ENCODE results near the gene KCNA2.

DNA sequence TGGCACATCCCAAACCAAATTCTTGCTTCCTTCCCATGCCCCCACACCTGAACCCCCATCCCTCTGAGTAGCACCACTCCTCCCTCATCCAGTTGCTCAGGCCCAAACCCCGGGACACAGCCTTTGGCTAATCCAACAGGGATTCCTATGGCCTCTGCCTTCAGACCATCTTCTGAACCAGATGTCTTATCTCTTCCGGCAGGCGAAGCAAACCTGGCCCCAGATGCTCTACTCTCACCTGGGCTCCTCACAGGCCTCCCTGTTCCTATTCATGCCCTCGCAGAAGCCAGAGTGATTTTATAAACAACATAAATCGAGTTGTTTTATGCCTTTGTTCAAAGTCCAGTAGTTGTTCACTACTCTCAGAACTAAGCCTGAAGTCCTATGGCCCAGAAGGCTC is 12.5 kb upstream of the KCNA2 start:
- TF ChIP-seq POLR2A (IDR thresholded peaks at IDR 0.05; ENCODE audit: low read depth) (no peak), CTCF (IDR thresholded peaks at IDR 0.05) (no peak), EP300 (IDR thresholded peaks at IDR 0.05) (no peak), POLR2AphosphoS5 (IDR thresholded peaks at IDR 0.05) (no peak)

Measured in esophagus muscularis mucosa (tissue), 4 donors.